Hematopoietic multipotent progenitor cell treated with erythropoietin and hydrocortisone succinate and interleukin-3 and kit ligand, for 4 days (in vitro differentiated cells): ENCODE data around the gene SPIRE2.
"Not testable (repeated sequence)": the region's sequence is repeated elsewhere in the genome, so short reads cannot be mapped to it uniquely, and the experiment has no call there.

Source experiments
- DNase-seq: peaks from one replicate; pipeline ENCODE4 v3.0.0-alpha.2; 2015

The SPIRE2 gene

DNA sequence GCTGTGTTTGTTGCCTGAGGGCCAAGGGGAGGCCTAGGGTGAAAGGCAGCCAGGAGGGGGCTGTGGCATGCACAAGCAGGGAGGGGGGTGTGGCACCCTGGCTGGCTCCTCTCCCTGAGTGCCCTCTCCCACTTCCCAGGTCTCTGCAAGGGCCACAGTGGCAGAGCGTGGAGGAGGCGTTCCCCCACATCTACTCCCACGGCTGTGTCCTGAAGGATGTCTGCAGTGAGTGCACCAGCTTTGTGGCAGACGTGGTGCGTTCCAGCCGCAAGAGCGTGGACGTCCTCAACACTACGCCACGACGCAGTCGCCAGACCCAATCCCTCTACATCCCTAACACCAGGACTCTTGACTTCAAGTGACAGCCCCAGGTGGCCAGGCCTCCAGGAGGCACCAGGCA, 41.6 kb downstream of the SPIRE2 start:
- DNase-seq = no peak

DNA sequence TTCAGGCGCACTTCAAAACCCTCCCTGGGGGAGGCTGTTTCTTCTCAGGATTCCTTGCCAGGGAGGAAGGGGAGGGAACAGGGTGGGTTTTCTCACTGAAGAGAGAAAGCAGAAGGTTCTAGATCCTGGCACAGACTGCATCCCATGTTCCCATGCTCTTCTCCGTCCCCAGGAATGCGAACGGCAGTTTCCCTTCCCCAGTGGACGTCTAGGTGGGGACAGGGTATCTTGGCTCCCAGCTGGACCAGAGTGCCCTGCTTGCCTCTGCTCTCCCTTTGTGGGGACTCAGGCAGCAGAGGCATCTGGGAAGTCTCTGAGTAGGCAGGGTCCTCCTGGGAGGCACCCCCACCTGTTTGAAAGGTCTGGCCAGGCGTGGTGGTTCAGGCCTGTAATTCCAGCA, 42.2 kb downstream of the SPIRE2 start:
- DNase-seq = no peak

DNA sequence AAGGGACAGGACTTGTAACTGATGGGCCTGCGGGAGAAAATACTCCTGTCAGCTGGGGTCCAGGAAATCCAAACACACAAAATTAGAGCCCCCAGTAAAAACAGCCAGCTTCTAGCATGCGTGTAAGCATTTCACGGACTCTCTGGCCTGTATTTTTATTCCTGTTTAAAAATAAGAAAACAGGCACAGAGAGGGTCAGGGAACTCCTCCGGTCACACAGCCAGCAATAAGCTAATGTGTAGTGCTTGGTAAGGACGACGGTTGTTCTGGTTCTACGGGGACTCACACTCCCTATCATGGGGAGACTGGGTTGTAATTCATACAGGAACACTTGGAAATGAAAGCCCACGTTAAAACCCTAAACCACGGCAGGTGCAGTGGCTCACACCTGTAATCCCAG, 43.6 kb downstream of the SPIRE2 start:
- no peak for DNase-seq

DNA sequence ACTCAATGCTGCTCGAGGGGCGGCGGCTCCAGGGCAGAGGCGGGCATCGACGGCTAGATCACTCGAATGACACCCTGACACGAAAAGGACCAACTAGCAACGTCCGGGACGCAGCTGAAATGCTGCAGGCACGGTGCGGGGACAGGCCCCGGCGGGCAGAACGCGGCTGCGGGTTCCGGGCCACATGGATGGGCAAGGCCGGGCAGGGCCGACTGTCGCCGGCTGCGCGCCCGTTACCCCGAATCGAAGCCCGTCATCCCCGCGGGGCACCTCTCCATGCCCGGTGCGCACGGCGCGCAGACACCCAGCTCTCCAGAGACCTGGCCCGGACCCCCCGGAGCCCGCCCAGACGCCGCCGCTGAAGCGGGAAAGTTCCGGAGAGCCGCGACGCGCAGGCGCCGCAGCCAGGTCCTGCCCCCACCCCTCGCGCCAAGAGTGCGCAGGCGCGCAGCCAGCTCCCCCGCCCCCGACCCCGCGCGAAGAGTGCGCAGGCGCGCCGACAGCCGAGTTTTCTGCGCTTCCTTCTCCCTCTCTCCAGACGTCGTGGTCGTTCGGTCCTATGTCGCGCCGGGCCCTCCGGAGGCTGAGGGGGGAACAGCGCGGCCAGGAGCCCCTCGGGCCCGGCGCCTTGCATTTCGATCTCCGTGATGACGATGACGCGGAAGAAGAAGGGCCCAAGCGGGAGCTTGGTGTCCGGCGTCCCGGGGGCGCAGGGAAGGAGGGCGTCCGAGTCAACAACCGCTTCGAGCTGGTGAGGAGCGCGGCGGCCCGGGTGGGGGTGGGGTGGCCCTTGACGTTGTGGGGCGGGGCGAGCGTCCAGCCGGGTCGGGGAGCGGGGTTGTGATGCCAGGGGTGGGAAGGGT, 45.1 kb downstream of the SPIRE2 start, which contains the start of gene TCF25:
TCF25 (plus strand) TSS at position 484 of the 863 bp plus-strand sequence; CDS start at position 560, 76 bp downstream.
- DNase-seq = peak; percentile 95

DNA sequence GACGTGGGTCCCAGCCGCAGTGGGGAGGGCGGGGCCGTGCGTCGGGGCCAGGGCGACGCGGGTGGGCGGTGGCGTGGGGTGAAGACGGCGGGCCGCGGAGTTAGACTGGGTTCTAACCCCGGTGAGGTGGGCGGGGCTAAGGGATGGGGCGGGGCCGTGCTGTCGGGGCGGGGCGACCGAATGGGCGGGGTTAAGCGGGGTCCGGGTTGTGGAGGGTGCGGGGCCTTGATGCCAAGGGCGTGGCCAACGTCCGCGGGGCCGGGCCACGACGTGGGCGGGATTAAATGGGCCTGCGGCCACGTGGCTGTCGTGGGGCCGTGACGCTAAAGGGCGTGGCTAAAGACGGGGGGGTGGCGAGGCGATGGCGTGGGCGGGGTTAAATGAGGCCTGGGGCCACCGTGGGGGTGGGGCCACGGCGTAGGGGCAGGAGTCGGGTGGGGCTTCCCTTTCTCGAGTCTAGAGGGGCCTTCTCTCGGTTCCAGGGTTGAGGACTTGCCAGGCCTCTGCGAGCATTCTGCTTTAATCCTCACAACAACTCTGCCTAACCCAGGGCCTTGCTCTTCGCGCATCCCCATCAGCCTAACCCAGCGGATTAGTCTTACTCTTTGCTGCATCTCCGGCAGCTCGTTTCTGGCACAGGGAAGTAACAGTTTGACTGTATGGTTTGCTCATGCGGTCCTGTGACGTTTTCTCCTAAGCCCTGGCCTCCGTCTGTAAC, 45.9 kb downstream of the SPIRE2 start:
- DNase-seq = peak; percentile 98

DNA sequence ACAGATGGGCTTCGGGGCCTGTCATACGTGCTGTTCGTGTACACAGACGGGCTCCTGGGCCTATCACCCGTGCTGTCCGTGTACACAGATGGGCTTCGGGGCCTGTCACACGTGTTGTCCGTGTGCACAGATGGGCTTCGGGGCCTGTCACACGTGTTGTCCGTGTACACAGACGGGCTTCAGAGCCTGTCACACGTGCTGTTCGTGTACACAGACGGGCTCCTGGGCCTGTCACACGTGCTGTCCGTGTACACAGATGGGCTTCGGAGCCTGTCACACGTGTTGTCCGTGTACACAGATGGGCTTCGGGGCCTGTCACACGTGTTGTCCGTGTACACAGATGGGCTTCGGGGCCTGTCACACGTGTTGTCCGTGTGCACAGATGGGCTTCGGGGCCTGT, 50.8 kb downstream of the SPIRE2 start:
- not testable (repeated sequence) for DNase-seq

DNA sequence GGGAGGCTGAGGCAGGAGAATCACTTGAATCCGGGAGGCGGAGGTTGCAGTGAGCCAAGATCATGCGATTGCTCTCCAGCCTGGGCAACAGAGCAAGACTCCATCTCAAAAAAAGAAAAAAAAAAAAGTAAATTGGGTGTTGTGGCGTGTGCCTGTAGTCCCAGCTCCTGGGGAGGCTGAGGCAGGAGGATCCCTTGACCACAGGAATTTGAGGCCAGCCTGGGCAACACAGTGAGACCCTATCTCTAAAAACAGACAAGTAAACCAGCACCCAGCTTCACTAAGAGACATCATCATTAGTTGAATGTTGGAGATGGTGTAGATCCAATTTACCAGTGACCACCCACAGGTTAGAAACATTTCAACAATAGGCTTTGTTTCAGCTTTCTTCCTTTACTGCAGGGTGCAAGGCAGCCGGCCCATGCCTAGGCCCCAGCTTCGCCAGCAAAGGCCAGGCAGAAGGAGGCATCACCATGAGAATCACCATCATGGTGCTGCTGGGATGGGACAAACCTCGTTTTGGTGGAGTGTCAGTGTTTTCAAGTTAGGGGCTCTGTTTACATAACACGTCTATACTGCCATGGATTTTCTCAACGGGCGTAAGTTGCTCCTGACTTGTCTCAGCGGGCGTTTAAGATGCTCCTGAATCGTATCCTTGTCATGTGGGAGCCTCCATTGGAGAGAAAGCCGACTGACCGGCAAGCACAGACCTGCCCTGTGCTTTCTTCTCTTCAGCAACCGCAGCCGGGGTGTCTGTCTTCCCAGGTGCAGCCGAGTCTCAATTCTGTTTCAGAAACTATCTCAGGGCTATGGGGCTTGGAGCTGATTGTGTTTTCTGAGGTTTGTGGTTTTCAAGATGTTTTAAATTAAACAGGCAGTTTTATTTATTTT, 52.4 kb downstream of the SPIRE2 start:
- DNase-seq = no peak

DNA sequence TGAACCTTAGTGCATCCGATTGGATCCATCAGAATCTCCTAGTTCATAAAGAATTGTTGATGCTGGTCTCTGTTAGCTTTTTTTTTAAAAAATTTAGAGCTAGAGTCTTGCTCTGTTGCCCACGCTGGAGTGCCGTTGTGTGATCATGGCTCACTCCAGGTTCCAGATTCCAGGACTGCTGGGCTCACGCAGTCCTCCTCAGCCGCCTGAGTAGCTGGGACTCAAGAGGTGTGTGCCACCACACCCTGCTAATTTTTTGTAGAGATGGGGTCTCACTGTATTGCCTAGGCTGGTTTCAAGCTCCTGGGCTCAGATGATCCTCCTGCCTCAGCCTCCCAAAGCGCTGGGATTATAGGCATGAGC, 53.1 kb downstream of the SPIRE2 start:
- DNase-seq = no peak

DNA sequence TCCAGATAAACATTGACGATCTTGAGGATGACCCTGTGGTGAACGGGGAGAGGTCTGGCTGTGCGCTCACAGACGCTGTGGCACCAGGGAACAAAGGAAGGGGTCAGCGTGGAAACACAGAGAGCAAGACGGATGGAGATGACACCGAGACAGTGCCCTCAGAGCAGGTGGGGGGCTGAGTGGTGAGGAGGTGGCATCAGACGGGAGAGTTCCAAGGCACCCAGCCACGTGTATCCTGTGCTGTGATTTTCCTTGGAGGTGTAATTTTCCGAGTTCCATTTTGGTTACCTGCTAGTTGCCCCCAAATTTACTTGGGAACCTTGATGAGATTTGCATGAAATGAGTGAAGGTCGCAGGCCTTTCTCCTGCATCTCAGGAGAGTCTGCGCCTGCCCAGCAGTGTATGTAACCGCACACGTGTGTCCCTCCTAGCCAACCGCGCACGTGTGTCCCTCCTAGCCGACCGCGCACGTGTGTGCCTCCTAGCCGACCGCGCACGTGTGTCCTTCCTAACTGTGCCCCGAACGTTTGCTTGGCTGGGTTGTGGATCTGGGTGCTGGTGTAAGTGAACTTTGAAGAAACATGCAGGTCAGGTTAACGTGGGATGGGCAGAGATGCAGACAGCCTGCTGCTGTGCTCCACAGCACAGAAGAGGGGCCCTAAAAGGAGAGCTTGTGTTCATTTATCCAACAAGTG, 55.2 kb downstream of the SPIRE2 start:
- DNase-seq = no peak

DNA sequence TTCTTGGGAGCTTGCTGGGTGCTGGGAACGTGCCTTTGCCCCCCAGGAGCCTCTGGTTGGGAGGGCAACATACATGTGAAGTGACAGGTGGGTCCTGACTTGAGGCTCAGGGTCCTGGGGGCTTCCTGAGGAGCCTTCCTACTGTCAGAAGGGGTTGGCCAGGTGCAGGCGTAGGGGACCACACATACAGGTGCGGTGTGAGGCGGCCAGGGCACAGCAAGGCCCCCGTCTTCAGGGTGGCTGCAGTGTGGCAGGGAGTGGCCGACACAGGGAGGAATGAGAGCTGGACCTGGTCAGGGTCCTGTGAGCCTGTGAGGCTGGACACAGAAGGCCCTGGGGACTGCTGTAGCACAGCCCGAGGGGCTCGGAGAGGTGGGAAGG, 55.8 kb downstream of the SPIRE2 start:
- no peak for DNase-seq

DNA sequence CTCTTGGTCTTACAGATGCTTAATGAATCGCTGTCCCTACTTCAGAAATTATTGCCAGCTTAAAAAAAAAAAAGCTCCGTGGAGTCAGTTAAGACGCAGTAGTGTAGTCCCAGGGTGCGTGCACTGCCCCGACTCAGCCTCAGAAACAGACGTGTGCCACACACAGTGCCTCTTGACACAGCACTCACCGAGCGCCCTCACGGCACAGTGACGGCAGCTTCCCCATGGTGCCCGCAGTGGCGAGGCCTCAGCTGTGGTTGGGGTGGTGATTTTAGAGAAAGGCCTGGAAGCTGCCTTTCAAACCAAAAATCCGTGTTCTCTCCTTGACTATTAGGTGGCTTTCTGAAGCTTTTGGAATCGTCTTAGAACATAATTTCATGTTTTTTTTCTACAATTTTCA, 59.0 kb downstream of the SPIRE2 start:
- DNase-seq = no peak

DNA sequence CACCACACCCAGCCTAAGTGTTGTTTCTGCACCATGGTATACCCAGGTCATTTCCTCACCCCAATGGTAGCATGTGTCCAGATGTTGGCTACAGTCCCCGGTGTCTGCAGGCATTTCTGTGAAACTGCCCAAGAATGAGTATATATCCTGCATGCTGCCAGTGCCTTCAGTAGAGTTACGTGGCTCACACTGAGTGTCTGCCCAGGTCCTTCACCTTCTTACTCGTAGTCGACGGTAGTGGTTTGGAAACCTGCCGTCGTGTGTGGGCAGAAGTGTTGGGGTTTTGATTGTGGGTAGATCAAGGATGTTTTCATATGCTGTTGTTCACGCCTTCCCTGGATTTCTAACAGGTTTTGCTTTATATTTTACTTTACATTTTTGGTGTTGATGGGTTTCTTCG, 61.9 kb downstream of the SPIRE2 start:
- no peak for DNase-seq

DNA sequence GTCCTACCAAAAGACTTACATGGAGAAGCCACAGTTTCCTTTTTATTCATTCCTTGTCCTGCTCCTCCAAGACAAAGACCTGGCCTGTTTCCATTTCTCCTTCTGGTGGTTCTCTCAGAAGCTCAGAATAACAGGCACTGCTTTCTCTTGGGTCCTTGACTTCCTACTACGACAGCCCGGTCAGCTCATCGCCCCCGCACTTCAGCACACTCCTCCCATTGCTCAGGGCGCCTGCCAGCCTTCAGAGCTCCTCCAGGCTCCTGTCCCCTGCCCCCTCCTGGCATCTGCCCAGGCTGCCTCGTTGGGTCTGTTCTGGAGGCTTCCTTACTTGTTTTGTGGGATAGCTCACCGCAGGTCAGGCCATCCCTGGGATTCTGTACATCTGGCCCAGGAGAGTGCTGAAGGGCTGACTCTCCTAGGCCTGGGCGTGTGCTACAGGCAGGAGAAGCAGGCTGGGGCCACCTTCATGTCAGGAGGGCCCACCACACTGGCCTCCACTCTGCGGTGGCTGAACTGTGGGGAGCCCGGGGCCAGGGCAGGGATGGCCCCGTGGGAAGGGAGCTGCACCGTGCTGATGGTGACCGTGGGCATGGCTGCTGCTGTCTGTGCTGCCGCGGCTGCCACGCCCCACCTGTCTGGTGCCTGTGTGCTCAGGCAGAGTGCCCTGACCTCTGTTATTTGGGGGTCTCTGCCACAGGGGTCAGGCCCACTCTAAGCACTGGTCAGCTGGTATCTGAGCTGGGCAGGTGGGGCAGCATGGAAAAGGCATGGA, 62.8 kb downstream of the SPIRE2 start:
- no peak for DNase-seq

DNA sequence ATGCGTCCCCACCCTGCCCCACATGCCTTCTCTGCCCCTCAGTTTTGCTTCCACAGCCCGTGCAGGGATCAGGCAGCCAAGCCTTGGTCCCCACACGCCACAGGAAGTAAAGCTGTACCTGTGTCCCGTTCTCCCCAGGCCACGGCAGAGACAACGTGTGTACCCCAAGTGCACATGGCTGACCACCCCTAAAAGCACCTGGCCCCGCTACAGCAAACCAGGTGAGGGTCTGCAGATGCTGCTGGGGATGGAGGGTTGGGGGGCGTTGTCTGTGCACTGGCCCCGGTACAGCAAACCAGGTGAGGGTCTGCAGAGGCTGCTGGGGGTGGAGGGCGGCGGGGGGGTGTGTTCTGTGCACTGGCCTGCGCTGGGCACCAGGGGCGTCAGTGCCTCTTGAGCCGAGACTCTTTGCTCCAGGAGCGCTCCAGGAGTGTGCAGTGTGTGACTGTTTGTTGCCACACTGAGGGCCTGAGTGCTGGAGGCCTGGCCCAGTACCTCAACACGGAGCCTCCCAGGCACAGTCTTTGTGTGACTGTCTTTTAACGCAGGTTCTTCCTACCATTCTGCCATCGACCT, 63.9 kb downstream of the SPIRE2 start:
- no peak for DNase-seq

DNA sequence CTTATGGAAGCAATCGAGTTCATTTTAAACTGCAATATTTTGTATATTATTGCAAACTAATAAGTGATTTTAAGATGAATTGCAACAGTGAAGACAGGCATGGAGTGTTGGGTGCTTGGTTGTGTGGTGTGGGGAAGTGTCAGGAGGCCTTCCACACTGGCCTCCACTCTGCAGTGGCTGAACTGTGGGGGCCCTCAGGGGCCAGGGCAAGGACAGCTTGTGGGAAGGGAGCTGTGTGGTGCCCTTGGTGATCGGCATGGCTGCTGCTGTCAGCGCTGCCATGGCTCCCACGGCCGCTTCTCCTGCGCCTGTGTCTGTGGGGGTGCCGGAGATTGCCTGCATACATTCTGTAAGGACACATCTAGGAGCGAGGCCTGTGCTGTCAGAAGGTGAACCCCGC, 64.4 kb downstream of the SPIRE2 start:
- no peak for DNase-seq

DNA sequence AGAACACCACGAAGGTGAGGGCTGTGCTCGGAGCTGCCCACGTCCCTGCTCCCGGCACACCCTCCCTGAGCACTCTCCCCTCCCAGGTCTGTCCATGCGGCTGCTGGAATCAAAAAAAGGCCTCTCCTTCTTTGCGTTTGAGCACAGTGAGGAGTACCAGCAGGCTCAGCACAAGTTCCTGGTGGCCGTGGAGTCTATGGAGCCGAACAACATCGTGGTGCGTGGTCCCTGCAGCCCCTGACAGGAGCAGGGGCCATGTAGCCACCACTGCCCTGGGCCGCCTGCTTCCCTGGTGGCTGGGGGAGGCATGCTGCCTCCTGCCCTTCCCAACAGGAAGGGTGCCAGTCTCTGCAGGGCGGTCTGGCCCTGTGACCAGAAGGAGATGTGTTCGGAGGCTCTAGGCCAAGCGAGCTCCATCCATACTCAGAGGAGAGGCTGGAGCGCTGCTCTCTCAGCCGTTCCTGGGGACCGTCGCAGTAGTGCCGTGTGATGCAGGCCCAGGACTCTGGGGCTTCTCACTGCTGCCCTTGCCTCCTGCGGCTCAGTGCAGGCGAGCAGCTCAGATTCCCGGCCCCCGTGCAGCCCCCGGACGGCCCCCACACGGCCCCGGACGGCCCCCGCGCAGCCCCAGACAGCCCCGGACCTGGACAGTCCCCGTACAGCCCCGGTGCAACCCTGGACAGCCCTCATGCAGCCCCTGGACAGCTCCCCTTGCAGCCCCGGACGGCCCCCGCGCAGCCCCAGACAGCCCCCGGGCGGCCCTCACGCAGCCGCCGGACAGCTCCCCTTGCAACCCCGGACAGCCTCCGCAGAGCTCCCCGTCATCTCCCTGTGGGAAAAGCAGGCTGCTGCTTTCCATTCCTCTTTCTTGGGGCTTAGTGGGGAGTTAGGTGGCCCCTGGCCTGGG, 65.6 kb downstream of the SPIRE2 start:
- no peak for DNase-seq

DNA sequence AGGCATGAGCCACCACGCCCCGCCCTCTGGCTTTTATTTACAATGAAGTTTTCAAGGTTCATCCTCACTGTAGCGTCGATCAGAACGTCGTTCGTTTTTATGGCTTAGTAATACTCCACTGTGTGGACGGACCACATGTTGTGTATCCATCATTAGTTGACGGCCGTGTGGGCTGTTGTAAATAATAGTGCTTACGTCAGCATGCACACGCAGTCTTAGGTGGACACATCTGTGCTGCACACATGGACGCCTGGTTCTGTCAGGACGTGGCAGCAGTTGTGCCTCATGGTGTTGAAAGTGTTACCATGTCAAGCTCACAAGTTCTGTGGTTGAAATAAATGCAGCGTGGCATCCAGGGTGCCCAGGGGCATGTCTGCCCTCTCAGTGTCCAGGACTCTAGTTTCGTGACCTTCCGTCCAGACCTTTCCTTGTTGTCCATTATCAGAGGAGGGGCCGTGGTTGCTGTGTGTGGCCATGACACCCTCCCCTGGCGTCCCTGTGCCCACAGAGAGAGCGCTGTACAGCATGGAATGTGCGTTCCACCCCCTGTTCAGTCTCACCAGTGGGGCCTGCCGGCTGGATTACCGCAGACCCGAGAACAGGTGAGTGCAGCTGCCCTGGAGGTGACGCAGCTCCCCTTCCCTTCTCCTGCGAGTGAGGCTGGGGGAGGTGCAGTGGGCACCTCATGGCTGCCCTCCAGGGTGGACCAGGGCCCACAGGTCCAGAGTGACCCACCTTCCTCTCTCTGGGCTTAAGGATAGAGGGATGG, 67.4 kb downstream of the SPIRE2 start:
- no peak for DNase-seq

DNA sequence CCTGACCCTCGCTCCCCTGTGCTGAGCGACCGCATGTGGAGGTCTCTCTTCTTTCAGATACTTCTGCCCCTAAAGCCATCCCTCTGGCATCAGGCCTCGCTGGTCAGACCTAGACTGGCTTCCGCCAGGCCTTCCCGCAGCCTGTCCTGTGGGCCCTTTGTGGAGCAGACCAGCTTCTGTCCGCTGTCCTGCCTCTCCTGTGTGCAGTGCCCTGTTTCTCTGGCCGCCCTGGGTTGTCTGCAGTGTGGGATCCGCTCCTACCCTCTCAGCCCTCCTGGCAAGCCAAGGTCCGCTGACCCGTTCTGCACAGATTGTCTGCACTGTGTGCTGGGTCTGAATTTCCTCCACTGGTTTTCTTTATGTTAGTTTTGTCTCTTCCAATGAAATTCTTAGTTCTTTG, 68.9 kb downstream of the SPIRE2 start:
- DNase-seq = no peak

DNA sequence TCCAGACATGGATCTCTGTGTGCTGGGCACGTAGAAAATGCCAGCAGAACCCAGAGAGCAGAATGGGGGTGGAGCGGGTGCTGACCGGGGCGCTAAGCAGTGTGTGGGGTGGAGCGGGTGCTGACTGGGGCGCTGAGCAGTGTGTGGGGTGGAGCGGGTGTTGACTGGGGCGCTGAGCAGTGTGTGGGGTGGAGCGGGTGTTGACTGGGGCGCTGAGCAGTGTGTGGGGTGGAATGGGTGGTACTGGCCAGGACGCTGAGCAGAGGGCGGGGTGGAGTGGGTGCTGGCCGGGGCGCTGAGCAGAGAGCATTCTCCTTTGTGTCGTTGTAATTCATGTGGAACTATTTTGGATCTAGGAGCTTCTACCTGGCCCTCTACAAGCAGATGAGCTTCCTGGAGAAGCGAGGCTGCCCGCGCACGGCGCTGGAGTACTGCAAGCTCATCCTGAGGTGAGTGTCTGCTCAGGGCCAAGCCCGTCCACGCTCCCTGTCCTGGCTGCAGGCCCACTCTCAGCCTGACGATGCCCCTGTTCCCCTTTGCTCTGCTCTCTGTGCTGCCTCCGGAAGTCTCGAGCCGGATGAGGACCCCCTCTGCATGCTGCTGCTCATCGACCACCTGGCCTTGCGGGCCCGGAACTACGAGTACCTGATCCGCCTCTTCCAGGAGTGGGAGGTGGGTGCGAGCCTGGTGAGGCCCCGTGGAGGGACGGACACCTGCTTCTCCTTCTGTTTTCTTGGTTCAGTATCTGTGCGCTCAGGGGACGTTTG, 70.1 kb downstream of the SPIRE2 start:
- DNase-seq = no peak
